Measurements from ENCODE around the gene CUX1.

- TF ChIP-seq CTCF (tag by site-specific recombination; IDR thresholded peaks at IDR 0.05) (no peak), ZNF626 (tag by site-specific recombination; IDR thresholded peaks at IDR 0.05) (no peak), BCL11A (tag by site-specific recombination; IDR thresholded peaks at IDR 0.05; ENCODE audit: low read depth) (no peak), FEZF1 (tag by site-specific recombination; IDR thresholded peaks at IDR 0.05) (no peak), REST (tag by site-specific recombination; IDR thresholded peaks at IDR 0.05) (no peak), ZFP37 (tag by site-specific recombination; IDR thresholded peaks at IDR 0.05) (no peak)
These were observed 63.0 kb downstream of the CUX1 start for GRCh38 chr7:101880282-101881054.
